ENCODE data around the gene FHAD1. TPM values are rescaled to one million over a fixed set of nuclear protein-coding genes. Genes with fewer than 3 reads are reported as not detected.
"Not testable (repeated sequence)": the region's sequence is repeated elsewhere in the genome, so short reads cannot be mapped to it uniquely, and the experiment has no call there.

The FHAD1 gene
- total RNA-seq, 1 donor from 2014 or later: not detected

GRCh38 chr1:15427280-15427666 lies 180.2 kb downstream of the FHAD1 start:
- H3K4me3 ChIP-seq: peak overlapping the region in 1 of 2 donors; percentile 10
- H3K4me1 ChIP-seq: peaks cover 23% of the 10 kb centered on the region
- TF ChIP-seq CTCF (IDR thresholded peaks at IDR 0.05) (no peak), POLR2AphosphoS5 (IDR thresholded peaks at IDR 0.05; ENCODE audit: insufficient read depth in 1 of 2, low read depth in 1 of 2) (peak in 1 of 2 donors; percentile 9), POLR2A (IDR thresholded peaks at IDR 0.05) (no peak)
- H3K27ac ChIP-seq: peak overlapping the region; percentile 50
- H3K36me3 ChIP-seq: peaks cover 0 to 4% of the 10 kb centered on the region in 2 donors
- H3K9me3 ChIP-seq: no peaks in the 10 kb centered on the region
- DNase-seq (ENCODE audit: extremely low spot score in 2 of 2): no peak
- intact Hi-C loops (cut with DNase I): no loop called here
- no peaks in the 10 kb centered on the region for H3K27me3 ChIP-seq

- H3K4me1 ChIP-seq: peaks cover 23% of the 10 kb centered on the region
- not testable (repeated sequence) for DNase-seq (ENCODE audit: extremely low spot score in 2 of 2); H3K27ac ChIP-seq; H3K4me3 ChIP-seq; H3K27me3 ChIP-seq; H3K9me3 ChIP-seq; H3K36me3 ChIP-seq
- intact Hi-C loops (cut with DNase I): loop anchor here (2.0 kb wide), 1 partner anchor 103 kb away; no protein-coding TSS in a partner anchor
Measured at GRCh38 chr1:15428252-15428651, 181.2 kb downstream of the FHAD1 start.

- Histone ChIP-seq H3K4me1 (peaks cover 23% of the 10 kb centered on the region), H3K4me3 (no peak overlapping the region), H3K9me3 (no peaks in the 10 kb centered on the region), H3K27me3 (no peaks in the 10 kb centered on the region), H3K36me3 (peaks cover 0 to 4% of the 10 kb centered on the region in 2 donors), H3K27ac (no peak overlapping the region)
- TF ChIP-seq POLR2A (IDR thresholded peaks at IDR 0.05) (no peak), POLR2AphosphoS5 (IDR thresholded peaks at IDR 0.05; ENCODE audit: insufficient read depth in 1 of 2, low read depth in 1 of 2) (no peak), CTCF (IDR thresholded peaks at IDR 0.05) (no peak)
- no peak for DNase-seq (ENCODE audit: extremely low spot score in 2 of 2)
- intact Hi-C loops (cut with DNase I): loop anchor here (2.0 kb wide), 1 partner anchor 104 kb away; no protein-coding TSS in a partner anchor
Measured at GRCh38 chr1:15428815-15429435, 181.9 kb downstream of the FHAD1 start.

GRCh38 chr1:15429701-15430149 lies 182.7 kb downstream of the FHAD1 start:
- H3K4me1 ChIP-seq: peaks cover 23% of the 10 kb centered on the region
- no peak overlapping the region for H3K4me3 ChIP-seq
- peaks cover 0 to 4% of the 10 kb centered on the region in 2 donors for H3K36me3 ChIP-seq
- no peak overlapping the region for H3K27ac ChIP-seq
- intact Hi-C loops (cut with DNase I): loop anchor here (2.0 kb wide), 1 partner anchor 105 kb away; no protein-coding TSS in a partner anchor
- DNase-seq (ENCODE audit: extremely low spot score in 2 of 2): no peak
- H3K27me3 ChIP-seq: no peaks in the 10 kb centered on the region
- H3K9me3 ChIP-seq: no peaks in the 10 kb centered on the region
- no peak for TF ChIP-seq CTCF (IDR thresholded peaks at IDR 0.05)
- TF ChIP-seq POLR2A (IDR thresholded peaks at IDR 0.05): no peak
- no peak for TF ChIP-seq POLR2AphosphoS5 (IDR thresholded peaks at IDR 0.05; ENCODE audit: insufficient read depth in 1 of 2, low read depth in 1 of 2)

- intact Hi-C loops (cut with DNase I): no loop called here
- Histone ChIP-seq H3K4me3 (no peak overlapping the region), H3K4me1 (peaks cover 18% of the 10 kb centered on the region), H3K9me3 (no peaks in the 10 kb centered on the region), H3K27me3 (no peaks in the 10 kb centered on the region), H3K36me3 (peaks cover 0 to 4% of the 10 kb centered on the region in 2 donors), H3K27ac (no peak overlapping the region)
- no peak for TF ChIP-seq POLR2A (IDR thresholded peaks at IDR 0.05)
- peak in 1 of 2 donors; percentile 44 for TF ChIP-seq POLR2AphosphoS5 (IDR thresholded peaks at IDR 0.05; ENCODE audit: insufficient read depth in 1 of 2, low read depth in 1 of 2)
- TF ChIP-seq CTCF (IDR thresholded peaks at IDR 0.05): peak; percentile 93 to 97 (median 96)
- no peak for DNase-seq (ENCODE audit: extremely low spot score in 2 of 2)
Measured at GRCh38 chr1:15430787-15431570, 184.0 kb downstream of the FHAD1 start.
